CD4-positive, alpha-beta T cell treated with Interleukin-12 subunit alpha and Interleukin-12 subunit beta, for 1 hour (primary cell): Measurements from ENCODE around the gene PREX1.

Source experiments
- DNase-seq: peaks from one replicate; pipeline ENCODE4 v3.0.0-alpha.2; 2020

PREX1 gene

DNA sequence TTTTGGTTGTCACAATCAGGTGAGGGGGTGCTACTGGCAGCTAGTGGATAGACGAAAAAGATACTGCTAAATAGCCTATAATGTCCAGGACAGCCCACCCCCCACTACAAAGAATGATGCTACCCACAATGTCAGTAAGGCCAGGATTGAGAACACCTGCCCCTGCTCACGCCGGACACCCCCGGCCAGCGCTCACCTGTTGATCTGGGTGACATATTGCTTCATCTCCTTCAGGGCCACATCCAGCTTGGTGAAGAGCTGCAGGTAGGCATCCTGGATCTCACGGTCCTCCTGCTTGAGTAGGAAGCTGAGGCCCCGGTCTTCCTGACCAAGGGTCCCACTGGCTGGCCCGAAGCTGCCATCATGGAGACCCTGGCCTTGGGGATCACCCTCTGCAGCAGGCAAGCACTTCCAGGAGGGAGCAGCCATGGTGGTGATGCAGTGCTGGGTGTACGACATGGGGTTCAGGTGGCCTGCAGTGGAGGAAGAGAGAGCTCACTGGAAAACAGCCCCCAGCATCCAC, 178.6 kb downstream of the PREX1 start:
- no peak for DNase-seq

DNA sequence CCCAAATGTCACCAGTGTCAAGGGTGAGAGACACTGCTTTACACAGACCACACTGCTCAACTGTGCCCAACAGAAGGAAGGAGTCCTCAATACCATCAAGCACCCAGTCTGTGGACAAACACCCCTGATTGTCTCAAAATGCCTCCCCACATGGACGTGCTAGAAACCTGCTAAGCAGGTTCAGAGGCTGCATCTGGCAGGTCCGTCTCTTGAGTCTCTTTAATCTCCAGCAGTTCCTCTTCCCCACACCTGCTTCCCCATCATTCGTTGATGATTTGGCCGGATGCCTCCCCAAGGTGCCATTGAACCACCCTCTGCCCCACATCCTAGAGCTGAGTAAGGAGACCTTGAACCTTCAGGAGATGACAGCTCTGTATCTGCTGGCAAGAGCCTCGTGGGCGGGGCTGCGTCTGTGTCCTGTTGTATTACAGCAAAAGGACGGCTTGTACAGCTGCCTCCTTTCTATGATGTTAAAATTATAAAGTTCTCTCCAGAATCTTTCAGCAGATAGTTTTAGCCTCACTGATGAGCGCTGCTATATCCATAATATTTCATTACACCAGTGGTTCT, 179.2 kb downstream of the PREX1 start:
- no peak for DNase-seq

DNA sequence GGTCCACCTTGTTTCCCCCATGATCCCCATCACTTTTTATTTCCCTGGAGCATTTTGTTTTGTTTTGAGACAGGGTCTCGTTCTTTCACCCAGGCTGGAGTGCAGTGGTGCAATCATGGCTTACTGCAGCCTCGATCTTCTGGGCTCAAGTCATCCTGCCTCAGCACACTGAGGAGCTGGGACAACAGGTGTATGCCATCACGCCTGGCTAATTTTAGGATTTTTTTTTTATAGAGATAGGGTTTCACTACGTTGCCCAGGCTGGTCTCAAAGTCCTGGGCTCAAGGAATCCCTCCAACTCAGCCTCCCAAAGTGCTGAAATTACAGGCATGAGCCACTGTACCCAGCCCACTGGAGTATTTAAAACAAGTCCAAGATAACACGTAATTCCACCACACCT, 179.9 kb downstream of the PREX1 start:
- DNase-seq: no peak

DNA sequence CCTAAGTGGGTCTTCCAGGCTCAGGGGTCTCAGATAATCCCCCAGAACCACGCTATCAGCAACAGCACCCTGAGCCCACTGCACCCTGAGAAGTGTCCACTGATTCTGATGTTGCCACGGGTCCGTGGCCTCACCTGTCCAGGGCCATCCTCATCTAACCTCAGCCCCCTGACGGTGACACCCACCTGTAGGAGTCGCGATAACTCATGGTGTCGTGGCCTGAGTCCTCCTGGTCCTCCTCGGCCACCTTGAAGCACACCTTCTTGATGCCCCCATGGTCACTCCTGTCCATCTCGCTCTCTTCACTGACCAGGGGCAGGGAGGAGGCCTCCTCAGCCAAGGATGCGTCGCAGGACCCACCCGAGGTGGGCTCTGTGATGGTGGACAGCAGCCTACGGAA, 182.1 kb downstream of the PREX1 start:
- DNase-seq: no peak

DNA sequence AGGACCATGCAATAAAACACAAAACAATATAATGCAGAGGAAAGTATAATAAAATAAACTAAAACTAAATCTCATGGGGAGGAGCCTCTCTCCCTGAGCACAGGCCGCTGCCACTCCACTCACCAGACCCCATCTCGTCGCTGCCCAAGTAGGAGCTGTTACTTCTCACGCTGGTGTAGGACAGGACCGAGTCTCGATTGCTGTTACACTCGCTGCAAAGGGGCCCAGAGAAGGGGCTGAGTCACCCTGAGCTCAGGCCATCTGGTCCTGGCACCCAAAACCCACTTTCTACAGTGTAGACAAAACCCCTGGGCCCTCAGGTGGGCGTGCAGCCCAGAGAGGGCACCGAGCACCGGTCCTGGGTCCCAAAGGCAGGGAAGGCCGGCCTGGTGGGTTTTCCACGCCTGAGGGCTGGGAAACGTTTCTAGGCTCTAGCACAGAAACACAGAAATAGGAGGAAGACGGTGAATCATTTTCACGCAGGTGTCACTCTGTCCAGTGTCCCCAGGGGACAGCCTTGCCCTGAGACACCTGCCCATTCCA, 183.4 kb downstream of the PREX1 start:
- no peak for DNase-seq

DNA sequence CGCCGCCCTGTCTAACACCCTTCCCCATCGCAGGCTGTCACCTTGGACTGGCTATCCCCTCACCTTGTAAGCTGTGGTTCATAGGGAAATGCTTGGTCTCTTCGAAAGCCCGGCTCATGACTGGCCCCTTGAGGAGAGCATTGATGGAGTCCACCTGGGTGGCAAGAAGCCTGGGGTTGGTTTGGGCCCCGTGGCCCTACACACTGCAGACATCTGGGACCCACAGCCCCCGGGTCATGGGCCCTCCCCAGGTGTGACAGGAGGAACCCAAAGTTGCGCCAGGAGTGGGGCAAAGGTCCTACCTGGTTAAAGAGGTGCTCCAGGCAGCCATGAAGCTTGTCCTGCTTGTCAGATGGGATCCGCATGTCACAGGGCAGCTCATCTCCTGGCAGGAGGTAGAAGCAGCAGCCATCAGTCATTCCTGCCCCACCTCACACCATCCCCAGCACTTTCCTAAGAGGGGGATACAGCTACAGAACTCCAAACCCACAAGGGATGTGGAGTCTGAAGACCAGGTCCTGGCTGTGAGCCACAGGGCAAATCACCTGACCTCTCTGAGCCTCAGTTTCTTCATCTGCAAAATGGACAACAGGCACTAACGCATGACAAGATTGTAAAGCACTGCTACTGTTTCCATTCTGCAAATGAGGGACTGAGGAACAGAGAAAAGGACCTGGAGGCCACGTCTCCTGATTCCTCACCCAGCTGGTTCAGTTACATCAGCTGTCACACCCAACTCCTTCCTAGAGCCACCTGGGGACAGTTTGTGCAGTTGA, 185.5 kb downstream of the PREX1 start:
- no peak for DNase-seq

DNA sequence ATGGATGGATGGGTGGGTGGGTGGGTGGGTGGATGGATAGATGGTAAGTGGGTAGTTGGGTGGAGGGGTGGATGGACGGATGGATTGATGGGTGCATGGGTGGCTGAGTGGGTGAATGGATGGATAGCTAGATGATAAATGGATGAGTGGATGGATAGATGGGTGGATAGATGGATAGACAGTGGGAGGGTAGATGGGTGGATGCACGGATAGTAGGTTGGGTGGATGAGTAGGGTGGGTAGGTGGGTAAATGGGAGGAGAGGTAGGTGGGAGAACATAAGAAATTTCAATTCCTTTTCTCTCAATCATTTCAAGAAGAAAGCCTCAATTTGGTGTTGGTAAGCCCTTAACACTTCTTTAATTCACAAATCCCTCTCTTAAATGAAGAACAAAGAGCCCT, 186.9 kb downstream of the PREX1 start:
- DNase-seq: no peak

DNA sequence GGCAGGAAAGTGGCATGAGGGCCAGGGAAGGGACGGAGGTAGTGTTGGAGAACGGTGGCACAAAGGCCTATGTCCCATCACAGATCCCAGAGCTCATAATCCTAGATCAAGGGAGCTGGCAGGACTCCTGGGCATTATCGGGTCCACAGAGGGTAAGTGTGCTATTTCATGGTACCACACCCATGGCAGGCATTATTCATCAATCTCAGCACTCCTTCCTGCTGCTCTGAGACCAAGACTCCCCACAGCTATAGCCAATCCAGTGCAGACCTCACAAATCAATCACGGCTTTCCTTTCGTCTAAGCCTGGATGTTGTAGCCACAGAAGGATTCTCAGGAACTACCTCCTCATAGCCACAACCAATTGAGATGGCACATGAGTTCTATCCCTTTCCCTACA, 187.9 kb downstream of the PREX1 start:
- DNase-seq: no peak

DNA sequence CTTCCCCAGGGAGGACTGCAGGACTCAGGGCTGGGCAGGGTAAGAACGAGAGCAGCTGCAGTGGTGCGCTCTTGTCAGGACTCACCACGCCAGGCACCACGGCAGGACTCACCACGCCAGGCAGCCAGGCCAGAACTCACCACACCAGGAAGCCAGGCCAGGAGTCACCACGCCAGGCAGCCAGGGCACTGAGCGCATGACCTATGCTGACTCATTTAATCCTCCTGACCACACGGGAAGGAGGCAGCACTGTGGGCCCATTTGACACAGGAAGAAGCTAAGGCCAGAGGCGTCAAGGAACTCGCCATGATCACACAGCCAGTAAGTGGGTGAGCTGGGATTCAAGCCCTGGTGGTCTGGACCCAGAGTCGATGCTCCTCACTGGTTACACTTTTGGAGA, 189.3 kb downstream of the PREX1 start:
- no peak for DNase-seq

DNA sequence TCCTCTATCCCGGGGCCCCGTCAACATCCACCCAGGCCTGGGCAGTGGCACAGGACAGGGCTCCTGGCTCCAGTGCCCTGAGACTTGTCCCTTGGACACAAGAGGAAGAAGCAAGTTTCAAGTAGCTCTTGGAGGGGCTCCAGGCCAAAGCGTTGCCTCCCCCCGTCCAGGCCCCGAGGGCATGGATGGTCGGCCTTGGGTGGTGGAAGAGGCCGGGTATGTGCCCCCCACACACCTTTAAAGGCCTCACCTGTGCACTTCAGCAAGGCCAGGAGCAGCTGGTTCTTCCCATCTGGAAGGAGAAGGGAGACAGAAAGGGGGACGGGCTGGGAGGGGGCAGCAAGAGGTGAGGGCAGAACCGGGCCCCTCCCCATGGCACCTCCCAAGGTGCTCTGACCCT, 190.3 kb downstream of the PREX1 start:
- DNase-seq: no peak

DNA sequence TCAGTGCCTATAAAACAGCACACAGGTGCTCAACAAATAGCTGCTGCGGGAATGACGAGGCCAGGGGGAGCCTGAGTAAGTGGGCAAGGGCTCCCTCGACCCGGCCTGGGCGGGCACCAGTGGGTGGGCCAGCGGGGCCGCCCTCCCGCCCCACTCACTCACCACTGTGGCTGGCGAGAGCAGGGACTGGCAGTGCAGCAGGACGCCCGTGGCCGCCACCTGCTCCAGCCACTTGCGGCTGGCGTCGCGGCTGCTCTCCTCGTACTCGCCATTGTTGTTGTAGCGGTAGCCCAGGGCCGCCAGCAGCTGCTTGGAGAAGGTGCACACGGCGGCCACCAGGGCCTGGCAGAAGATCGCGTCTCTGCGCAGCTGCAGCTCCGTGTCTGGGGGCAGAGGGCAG, 191.5 kb downstream of the PREX1 start:
- no peak for DNase-seq

DNA sequence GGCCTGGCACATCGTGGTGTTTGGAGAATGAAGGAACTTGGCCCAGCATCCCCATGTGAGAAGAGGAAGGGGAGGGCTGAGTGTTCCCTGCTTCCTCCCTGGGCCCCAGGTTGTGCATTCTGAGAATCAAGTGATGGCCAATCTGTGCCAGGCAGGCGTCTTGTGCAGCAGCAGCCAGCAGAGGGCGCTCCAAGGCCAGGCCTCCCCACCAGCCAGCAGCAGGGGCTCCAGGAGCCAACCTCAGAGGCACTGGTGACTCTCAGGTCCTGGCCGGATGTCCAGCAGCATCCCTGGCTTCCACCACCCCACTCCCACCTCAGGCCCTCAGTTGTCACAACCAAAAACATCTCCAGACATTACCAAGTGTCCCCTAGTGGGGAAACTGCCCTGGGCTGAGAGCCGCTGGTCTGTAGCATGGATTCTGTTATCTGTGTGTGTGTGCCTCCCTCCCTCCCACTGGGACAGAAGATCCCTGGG, 192.0 kb downstream of the PREX1 start:
- peak; percentile 70 for DNase-seq

DNA sequence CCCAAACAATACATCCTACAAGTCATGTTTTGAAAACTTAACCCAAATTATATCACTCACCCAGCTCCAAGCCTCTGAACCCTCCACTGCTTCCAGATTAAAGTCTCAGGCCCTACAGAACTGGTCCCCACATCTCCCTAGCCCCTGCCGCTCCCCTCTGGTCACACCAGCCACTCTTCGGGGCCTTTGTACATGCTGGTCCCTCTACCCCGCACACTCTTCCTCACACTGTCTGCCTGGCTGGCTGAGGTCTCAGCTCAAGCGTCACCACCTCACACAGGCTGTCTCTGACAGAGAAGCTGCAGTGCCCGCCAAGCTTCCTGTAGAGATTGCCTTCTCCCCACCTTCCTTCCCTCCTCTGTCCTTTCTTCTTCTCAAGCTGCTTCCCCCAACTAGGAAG, 192.4 kb downstream of the PREX1 start:
- DNase-seq: no peak

DNA sequence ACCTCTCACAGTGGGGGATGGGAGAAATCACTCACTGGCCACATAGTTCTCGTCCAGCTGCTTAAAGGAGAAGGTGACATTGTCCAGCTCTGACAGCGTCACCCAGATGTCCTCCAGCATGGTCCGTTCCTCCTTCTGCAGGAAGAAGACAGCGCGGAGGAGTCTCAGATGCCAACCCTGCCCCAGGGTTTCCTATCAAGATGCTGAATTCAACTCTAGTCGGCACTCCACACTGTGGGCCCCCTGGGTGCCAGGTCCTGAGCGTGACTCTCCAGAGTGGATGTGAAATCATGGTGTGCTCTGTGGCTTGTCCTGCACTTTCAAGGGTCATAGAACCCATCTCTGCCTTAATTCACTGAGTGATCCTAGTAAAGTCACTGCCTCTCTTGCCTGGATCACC, 193.2 kb downstream of the PREX1 start:
- DNase-seq: no peak

DNA sequence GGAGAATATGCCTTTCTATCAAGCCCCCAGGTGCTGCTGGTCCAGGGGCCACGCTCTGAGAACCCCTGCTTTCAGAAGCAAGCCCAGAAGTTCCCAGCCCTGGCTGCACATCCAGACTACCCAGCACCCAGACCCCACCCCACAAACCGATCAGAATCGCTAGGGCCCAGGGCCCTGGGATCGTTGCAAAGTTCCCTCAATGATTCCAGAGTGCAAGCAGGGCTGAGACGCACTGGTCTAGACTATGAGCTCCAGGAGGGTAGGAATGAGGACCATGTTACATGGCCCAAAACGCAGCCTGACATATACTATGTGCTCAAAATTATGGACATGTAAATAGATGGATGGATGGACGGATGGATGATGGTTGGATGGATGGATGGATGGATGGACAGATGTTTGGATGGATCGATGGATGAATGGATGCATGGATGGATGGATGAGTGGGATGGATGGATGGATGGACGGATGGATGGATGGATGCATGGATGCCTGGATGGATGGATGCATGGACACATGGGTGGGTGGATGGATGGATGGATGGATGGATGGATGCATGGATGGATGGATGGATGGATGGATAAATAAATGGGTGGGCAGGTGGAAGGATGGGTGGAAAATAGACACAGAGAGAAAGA, 194.1 kb downstream of the PREX1 start:
- no peak for DNase-seq

DNA sequence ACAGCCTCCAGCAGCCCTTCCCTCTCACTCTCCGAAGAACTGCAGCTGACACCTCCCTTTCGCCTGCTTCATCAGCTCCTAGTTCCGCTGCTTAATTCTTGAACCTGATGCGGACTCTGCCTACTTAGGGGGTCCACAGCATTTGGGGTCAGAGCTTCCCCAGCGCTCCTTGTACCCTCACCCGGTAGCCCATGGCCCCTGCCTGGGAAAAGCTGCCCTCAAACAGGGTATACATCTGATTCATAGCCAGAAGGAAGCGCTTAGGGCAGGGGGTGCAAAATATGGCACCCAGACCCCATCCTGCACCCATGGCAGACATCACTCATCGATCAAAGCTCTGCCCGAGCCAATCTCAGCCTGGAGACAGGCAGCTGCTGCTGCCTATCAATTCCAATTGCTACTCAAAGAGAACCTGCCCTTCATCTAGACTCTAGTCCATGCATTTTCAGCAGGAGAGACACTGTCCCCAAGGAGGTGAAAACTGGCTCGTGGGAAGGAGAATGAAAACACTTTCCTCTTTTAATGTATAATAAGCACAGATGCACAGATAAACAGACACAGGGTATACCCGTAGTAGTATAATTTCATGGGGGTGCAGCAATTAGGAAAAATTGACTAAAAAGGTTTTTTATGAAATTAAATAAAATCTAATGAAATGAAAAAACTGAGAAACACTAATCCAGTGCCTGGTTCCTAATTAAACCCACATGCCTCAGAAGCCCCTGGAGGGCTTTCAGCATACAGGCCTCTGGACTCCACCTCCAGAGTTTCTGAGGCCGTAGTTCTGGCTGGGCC, 194.8 kb downstream of the PREX1 start:
- DNase-seq: no peak

DNA sequence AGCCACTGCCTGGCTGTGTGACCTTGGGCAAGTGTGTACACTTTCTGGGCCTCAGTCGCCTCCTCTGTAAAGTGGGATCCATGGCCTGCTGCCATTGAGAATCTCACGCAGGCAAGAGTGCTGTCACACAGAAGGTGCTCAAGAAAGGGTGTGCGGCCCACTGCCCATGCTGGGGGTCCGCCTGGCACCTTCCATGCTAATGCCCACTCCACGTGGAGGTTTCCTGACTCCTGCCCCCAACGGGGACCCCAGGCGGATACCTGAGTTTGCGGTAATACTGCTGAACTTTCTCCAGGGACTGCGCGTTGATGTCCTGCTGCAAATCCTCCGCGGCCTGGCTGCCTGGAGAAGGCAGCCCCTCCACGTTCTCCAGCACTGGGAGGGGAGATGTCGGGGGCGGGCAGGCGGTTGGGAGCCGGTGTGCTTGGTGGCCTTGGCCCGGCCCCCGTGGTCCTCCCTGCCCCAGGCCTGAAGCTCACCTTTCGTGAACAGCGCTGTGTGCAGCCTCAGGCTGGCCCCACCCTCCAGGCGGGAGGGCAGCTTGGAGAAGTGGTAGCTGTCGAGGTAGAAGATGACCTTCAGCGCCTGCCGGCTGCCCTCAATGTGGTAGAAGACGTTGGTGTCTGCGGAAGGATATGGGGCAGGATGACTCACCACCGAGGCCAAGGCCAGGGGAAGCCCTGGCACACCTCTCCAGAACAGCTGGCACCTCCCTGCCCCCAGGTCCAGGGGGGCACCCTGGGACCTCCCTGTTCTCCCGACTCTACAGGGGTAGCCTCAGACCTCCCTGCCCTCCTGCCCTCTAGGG, 195.6 kb downstream of the PREX1 start:
- DNase-seq: no peak

DNA sequence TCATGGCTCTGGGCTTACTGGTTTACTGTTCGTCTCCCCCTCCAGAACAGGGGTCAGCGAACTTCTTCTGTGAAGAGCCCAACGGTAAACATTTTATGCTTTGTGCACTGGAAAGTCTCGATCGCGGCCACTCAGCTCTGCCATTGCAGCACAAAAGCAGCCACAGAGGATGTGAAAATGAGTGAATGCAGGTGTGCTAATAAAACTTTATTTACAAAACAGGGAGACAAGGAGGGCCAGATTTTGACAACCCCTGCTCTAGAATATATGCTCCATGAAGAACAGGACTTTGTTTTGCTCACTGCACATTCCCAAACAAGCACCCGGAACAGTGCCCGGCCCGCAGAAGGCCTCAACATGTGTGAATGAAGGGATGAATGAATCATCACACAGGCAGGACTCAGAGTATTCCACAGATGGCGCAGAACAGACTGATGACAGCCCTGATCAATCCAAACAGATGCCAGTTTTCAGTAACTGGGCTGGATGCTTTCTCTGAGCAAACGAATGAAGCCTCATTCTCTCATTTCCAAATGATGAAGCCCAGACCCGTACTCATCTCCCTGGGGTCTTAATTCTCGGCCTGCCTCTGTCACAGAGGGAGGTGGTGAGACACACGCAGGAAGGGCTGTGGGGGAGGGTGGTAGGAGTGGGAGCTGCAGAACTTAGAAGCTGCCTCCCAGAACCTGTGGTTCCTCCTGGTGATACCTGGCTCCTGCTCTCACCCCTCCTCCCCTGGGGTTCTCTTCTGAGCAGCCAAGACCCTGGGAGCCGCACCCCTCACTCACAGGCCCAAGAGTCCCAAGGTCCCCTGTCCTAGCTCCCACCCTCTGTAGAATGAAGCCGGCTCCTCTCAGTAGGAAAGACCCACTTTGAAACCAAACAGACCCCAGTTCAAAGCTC, 196.4 kb downstream of the PREX1 start:
- no peak for DNase-seq

DNA sequence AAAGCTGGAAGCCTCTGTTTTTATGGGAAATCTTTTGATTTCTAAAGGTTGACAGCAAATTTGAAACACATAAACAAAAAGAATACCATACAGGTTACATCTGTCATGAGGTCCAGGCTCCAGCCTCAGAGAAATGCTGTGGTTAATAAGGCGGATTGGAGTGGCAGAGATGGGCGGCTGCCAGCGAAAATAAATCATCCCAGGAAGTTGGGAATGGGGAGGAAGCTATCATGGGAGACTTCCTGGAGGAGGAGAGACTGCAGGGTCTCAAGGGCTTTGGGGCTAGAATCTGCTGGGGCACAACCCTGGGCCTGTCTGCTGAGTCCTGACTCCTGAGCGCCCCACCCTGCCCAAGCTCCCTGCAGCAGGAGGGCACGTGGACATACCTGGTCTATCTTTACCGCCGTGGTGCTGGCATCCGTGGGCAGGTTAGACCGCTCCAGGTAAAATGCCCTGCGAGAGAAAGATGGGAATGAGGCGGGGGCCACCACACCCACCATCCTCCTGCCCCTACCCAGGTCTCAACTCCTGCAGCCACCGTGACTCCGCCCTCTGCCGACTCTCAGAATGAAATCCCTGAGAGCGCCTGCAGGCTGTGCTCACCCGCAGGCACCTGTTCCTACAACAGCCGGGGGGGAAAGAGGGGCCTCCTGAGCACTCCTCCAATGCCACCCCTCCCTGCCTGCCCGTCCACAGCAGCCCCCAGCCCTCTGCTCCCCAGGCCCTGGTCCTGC, 197.3 kb downstream of the PREX1 start:
- DNase-seq: no peak

DNA sequence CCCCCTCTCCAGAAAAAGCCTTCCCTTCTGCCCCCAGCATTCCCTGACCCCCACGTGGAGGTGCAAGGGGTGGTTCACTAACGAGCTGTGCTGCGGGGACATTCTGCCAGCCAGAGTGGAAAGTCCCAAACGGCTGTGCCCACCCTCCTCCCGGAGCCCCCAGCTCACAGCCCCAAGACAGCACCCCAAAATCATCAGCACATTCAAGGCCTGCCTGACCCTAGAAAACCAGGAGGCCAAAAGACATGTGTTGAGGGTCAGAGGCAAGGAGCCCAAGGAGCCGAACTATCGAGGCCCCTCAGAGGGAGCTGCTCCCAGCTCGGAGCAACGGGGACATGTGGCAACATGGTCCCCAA, 197.9 kb downstream of the PREX1 start:
- DNase-seq: no peak
